AG10803 (cell line): ENCODE results near the gene HIRA.
"Not testable (repeated sequence)": the region's sequence is repeated elsewhere in the genome, so short reads cannot be mapped to it uniquely, and the experiment has no call there.

Experiments
- DNase-seq: peaks from one replicate; pipeline ENCODE4 v3.0.0; 2010; ENCODE audit warnings: low read depth
- H3K4me3 ChIP-seq: 2 replicates; pipeline ENCODE4 v1.5.1; 2011; ENCODE audit warnings: mild to moderate bottlenecking, low read length, control low read depth
- TF ChIP-seq, protein P1 (sequence below): conservative IDR thresholded peaks from 2 replicates; pipeline ENCODE4 v1.5.1; 2011; ENCODE audit warnings: mild to moderate bottlenecking, low read length, control low read depth, inconsistent platforms

Gene HIRA

DNA sequence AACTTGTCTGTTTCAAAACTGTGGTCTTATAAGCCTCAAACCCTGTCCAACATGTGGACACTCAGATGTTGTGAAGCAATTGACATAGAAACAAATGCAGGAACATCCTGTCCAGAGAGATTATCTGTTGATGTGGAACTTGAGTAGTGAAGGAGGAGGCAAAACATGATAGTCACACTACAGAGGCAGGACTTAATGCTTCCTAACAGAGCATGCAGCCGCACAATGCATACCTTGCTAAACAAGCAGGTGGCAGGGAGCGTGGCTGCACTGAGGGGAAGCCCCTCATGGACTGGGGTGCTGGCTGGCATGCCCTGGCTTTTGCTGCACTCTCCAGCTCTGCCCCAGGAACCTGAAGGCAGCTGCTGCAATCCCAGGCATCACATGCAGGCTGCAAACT lies 10.6 kb upstream of the HIRA start:
- H3K4me3 ChIP-seq, result no peak overlapping the region
- TF ChIP-seq, protein P1, sequence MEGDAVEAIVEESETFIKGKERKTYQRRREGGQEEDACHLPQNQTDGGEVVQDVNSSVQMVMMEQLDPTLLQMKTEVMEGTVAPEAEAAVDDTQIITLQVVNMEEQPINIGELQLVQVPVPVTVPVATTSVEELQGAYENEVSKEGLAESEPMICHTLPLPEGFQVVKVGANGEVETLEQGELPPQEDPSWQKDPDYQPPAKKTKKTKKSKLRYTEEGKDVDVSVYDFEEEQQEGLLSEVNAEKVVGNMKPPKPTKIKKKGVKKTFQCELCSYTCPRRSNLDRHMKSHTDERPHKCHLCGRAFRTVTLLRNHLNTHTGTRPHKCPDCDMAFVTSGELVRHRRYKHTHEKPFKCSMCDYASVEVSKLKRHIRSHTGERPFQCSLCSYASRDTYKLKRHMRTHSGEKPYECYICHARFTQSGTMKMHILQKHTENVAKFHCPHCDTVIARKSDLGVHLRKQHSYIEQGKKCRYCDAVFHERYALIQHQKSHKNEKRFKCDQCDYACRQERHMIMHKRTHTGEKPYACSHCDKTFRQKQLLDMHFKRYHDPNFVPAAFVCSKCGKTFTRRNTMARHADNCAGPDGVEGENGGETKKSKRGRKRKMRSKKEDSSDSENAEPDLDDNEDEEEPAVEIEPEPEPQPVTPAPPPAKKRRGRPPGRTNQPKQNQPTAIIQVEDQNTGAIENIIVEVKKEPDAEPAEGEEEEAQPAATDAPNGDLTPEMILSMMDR, result no peak
- DNase-seq, result no peak

DNA sequence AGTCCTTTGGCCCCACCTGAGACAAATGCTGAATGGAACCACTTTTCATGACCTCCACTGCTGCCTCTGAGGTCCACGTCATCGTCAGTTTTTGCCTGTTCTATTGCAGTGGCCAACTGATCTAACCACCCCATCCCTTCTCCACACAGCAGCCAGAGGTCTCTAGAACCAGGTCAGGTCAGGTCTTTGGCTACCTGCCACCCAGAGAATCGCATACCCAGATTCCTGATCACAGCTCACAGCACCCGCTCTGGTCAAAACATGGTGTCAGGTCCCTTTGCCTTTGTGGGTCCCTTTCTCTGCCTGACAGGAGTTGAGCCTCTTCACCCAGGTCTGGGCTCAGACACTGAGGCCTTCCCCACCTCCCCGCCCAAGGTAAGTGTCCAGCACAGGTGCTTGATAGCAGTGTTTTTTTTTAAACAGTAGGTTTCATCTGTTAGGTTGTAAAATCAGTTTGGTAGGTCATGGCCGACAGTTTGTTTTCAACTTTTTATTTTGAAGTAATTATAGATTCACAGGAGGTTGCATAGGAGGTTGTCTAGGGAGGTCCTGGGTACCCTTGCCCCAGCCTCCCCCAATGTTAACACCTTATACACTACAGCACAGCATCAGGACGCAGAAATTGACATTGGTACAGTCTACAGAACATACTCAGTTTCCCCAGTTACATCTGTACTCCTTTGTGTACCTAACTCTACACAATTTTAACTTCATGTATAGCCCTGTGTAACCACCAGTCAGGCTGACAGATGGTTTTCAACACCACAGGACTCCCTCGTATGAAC lies 9.1 kb upstream of the HIRA start:
- no peak overlapping the region for H3K4me3 ChIP-seq
- TF ChIP-seq, protein P1, result no peak
- DNase-seq, result no peak

DNA sequence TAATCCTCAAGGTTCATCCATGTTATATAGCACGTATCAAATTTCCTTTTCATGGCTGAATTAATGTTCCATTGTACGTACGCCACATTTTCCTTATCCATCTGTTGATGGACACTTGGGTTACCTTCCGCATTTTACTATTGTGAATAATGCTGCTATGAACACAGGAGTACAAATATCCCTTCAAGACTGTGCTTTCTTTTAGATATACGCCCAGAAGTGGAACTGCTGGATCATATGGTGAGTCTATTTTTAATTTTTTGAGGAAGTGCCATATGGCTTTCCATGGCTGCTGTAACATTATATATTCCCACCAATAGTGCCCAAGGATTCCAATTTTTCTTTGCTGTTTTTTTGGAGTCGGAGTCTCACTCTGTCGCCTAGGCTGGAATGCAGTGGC lies 6.8 kb upstream of the HIRA start:
- TF ChIP-seq, protein P1, result no peak
- H3K4me3 ChIP-seq, result no peak overlapping the region
- DNase-seq, result no peak

DNA sequence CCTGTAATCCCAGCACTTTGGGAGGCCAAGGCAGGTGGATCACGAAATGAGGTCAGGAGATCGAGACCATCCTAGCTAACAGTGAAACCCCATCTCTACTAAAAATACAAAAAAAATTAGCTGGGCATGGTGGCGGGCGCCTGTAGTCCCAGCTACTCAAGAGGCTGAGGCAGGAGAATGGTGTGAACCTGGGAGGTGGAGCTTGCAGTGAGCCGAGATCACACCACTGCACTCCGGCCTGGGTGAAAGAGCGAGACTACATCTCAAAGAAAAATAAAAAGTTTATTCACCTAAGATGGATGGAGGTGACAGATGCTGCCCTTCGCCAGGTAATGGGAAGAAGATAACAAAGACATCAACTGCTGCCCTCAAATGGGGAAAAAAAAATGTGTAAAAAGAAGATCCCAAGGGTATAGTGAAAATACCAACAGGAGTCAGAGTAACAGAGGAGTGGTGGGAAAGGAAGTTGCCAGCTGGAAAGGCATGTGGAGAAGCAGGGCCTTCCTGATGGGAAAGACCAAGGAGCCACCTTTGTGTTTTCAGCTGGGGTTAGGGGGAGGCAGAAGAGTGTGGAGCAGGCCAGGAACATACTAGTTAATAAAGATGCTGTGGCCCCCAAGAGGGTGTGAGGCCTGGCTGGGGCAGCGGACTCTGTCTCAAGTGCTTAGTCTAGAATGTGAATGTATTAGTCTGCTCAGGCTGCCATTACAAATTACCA lies 5.1 kb upstream of the HIRA start:
- DNase-seq, H3K4me3 ChIP-seq: not testable (repeated sequence)

DNA sequence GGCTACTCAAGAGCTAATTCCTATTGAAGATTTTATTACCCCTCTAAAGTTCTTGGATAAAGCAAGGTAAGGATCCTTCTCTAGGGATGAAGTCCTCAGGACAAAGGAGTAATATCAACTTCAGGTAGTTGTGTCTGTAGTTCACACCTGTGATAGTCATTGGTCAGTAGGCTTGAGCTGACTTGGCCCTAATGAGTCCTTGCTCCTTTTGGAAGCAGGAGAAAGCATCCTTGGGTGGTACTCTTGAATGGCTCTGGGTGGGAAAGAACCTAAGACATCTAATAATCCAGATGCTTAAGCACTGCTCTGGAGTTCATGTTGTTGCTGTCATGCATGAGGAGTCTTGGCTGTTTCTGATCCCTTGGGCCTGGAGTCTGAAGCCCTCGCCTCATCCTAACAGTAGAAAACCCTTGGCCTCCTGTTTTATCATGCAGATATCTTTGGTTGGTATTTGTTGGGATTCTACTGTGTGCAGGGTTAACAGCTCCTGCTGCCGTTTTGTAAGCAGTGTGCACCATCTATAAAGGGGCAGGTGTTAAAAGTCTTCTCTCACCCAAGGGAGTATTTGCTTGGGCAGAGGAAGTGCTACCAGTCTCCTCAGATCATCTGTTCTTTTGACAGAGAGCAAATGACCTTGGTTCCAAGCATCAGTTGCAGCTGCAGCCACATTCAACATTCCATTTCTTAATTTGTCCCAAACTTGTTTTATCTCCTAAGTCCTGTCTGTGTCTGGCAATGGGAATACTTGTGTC lies 3.5 kb upstream of the HIRA start:
- TF ChIP-seq, protein P1, result no peak
- H3K4me3 ChIP-seq, result no peak overlapping the region
- no peak for DNase-seq

DNA sequence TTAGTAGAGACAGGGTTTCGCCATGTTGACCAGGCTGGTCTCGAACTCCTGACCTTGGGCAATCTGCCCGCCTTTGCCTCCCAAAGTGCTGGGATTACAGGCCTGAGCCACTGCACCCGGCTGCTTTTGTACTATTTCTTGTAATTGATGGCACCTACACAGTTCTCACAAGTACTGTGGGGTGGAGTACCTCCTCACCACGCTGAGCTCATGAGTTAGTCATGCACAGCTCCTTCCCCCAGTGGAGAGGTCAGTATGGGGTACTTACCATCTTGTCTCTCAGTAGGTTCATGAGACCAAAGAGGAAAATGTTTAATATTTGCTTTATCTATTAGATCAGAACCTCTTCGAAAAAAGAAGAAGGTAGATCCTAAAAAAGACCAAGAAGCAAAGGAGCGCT lies 2.9 kb upstream of the HIRA start:
- TF ChIP-seq, protein P1, result no peak
- H3K4me3 ChIP-seq, result no peak overlapping the region

DNA sequence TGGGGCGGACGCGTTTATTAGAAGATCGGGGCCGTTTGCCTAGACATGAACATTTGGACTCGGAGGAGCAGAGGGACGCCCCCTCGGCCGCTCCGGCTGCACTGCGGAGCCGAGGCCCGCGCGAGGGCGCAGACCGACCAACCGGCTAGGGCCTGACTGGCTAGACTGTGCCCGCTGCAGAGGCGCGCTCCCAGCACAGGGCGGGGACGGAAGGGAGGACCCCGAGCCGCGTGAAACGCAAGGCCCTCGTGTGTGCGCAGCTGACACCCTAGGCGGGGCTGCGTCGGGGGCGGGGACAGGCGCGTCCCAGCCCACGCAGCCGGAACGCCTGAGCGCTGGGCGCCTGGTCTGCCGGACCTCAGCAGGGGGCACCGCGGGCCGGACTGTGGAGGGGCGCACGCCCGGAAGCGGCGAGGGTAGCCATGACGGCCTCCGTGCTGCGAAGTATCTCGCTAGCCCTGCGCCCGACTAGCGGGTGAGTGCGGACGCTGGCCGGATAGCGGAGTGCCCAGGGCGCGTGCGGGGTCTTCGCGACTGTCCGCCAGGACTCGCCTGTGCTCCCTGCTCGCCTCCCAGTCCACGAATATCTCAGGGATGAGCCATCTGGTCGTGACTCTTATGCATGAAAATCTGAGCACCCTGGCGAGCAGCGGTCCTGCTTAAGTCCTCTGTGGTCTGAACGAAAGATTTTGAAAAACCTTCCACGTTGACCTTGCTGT lies 759 bp upstream of the HIRA start, which contains the start of gene MRPL40:
MRPL40 (plus strand) TSS at position 413 of the 719 bp plus-strand sequence; CDS start at position 423, 10 bp downstream.
- peak; percentile 93 for DNase-seq
- TF ChIP-seq, protein P1, result no peak
- H3K4me3 ChIP-seq, result peak within 1 kb of the TSS; percentile 91

More for the DNA sequence above, 2.9 kb upstream of the HIRA start:
- no peak for DNase-seq
